Astrocyte (in vitro differentiated cells and primary cell): Measurements from ENCODE around the gene LEMD1. TPM values are rescaled to one million over a fixed set of nuclear protein-coding genes. Genes with fewer than 3 reads are reported as not detected.
A peak's percentile ranks its signal among the peaks of the same experiment; 100 is the strongest.

Experiments
- DNase-seq: peaks from one replicate; pipeline ENCODE4 v3.0.0-alpha.2; 2010; ENCODE audit warnings: low read depth
- FAIRE-seq: peaks from 2 replicates; lab custom pipeline; 2011; peaks lifted over from hg19 to GRCh38; lab: Jason Lieb, UNC
- H2AFZ ChIP-seq: 2 replicates; pipeline ENCODE4 v1.6.0; 2012; ENCODE audit warnings: low read depth, low read length, inconsistent platforms
- H3K27ac ChIP-seq: 2 replicates; pipeline ENCODE4 v1.5.1; 2011; ENCODE audit warnings: low read depth, low read length, inconsistent platforms
- H3K27me3 ChIP-seq: 2 replicates; pipeline ENCODE4 v1.6.0; 2011; ENCODE audit warnings: low read length, inconsistent platforms; ENCODE audit not compliant: insufficient read depth
- H3K36me3 ChIP-seq: 2 replicates; pipeline ENCODE4 v1.5.1; 2011; ENCODE audit warnings: low read length, inconsistent platforms; ENCODE audit not compliant: insufficient read depth
- H3K4me1 ChIP-seq: 2 replicates; pipeline ENCODE4 v1.5.1; 2011; ENCODE audit warnings: low read length, inconsistent platforms; ENCODE audit not compliant: insufficient read depth
- H3K4me2 ChIP-seq: 2 replicates; pipeline ENCODE4 v1.6.0; 2012; ENCODE audit warnings: low read length, inconsistent platforms
- H3K4me3 ChIP-seq: 2 replicates; pipeline ENCODE4 v1.5.1; 2011; ENCODE audit warnings: low read depth, mild to moderate bottlenecking, low read length, inconsistent platforms; ENCODE audit not compliant: insufficient read depth
- H3K79me2 ChIP-seq: 2 replicates; pipeline ENCODE4 v1.6.0; 2012; ENCODE audit warnings: mild to moderate bottlenecking, low read length, inconsistent platforms; ENCODE audit not compliant: insufficient read depth
- H3K9ac ChIP-seq: 2 replicates; pipeline ENCODE4 v1.6.0; 2012; ENCODE audit warnings: mild to moderate bottlenecking, low read length, inconsistent platforms
- H3K9me3 ChIP-seq: 2 replicates; pipeline ENCODE4 v1.5.1; 2012; ENCODE audit warnings: low read depth, mild to moderate bottlenecking, low read length, inconsistent platforms; ENCODE audit not compliant: insufficient read depth
- H4K20me1 ChIP-seq: 2 replicates; pipeline ENCODE4 v1.6.0; 2012; ENCODE audit warnings: low read length, inconsistent platforms; ENCODE audit not compliant: insufficient read depth
- H3K27ac Mint-ChIP-seq: one replicate; pipeline ENCODE4 v1.8.0; 2021; ENCODE audit warnings: mild to moderate bottlenecking, mixed read lengths; ENCODE audit not compliant: unreplicated experiment
- H3K27me3 Mint-ChIP-seq: one replicate; pipeline ENCODE4 v1.8.0; 2021; ENCODE audit warnings: low read depth, mixed read lengths; ENCODE audit not compliant: unreplicated experiment
- H3K36me3 Mint-ChIP-seq: one replicate; pipeline ENCODE4 v1.8.0; 2021; ENCODE audit warnings: low read depth, mixed read lengths; ENCODE audit not compliant: unreplicated experiment
- H3K4me1 Mint-ChIP-seq: one replicate; pipeline ENCODE4 v1.8.0; 2021; ENCODE audit warnings: low read depth, mixed read lengths; ENCODE audit not compliant: unreplicated experiment
- H3K4me3 Mint-ChIP-seq: one replicate; pipeline ENCODE4 v1.8.0; 2021; ENCODE audit warnings: mild to moderate bottlenecking, moderate library complexity, mixed read lengths; ENCODE audit not compliant: unreplicated experiment
- H3K9me3 Mint-ChIP-seq: one replicate; pipeline ENCODE4 v1.8.0; 2021; ENCODE audit warnings: mild to moderate bottlenecking, mixed read lengths; ENCODE audit not compliant: unreplicated experiment
- CTCF ChIP-seq: IDR thresholded peaks from 2 replicates; pipeline ENCODE4 v1.5.1; 2011; ENCODE audit warnings: low read depth, mild to moderate bottlenecking, inconsistent platforms, low read length, moderate library complexity; ENCODE audit not compliant: insufficient read depth
- EZH2 ChIP-seq: IDR thresholded peaks from 2 replicates; pipeline ENCODE4 v1.6.1; 2012; ENCODE audit warnings: mild to moderate bottlenecking, low read length, inconsistent platforms; ENCODE audit not compliant: insufficient read depth
- total RNA-seq: library from RNA; stranded (reverse); gene quantifications from 2 replicates; pipeline ENCODE4 v1.2.1, GENCODE V29; 2021

The LEMD1 gene
- total RNA-seq, 1 donor from 2014 or later, result 3.1 TPM

DNA sequence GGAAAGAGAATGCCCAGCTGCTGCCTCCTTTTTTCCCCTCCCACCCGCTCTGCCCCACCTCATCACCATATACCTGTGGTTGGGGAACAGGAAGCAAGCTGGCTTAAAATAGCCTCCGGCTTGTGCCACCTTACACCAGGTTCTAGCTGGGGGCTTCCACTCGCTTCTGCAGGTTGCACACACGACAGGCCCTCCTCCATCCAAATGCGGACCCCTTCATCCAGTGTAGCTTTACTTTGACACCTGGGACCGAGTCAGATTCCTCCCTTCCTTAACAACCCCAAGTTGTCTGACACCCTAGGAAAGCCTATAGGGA, 19.4 kb upstream of the LEMD1 start:
- Mint-ChIP-seq H3K9me3 (no peaks in the 10 kb centered on the region), H3K27ac (peak overlapping the region; percentile 89), H3K36me3 (no peaks in the 10 kb centered on the region), H3K27me3 (no peaks in the 10 kb centered on the region), H3K4me1 (peaks cover 51% of the 10 kb centered on the region), H3K4me3 (no peak overlapping the region)
- H3K4me2 ChIP-seq, result peak overlapping the region; percentile 13
- H3K4me3 ChIP-seq, result no peak overlapping the region
- peaks cover 20% of the 10 kb centered on the region for H3K4me1 ChIP-seq
- DNase-seq (no peak), FAIRE-seq (no peak)
- no peaks in the 10 kb centered on the region for H3K9me3 ChIP-seq
- no peaks in the 10 kb centered on the region for H3K36me3 ChIP-seq
- H3K79me2 ChIP-seq, result no peaks in the 10 kb centered on the region
- H3K27me3 ChIP-seq, result peaks cover 6% of the 10 kb centered on the region
- H3K27ac ChIP-seq, result no peak overlapping the region
- no peak overlapping the region for H2AFZ ChIP-seq
- no peak overlapping the region for H3K9ac ChIP-seq
- no peak for TF ChIP-seq EZH2
- no peak for TF ChIP-seq CTCF
- H4K20me1 ChIP-seq, result peaks cover 10% of the 10 kb centered on the region

DNA sequence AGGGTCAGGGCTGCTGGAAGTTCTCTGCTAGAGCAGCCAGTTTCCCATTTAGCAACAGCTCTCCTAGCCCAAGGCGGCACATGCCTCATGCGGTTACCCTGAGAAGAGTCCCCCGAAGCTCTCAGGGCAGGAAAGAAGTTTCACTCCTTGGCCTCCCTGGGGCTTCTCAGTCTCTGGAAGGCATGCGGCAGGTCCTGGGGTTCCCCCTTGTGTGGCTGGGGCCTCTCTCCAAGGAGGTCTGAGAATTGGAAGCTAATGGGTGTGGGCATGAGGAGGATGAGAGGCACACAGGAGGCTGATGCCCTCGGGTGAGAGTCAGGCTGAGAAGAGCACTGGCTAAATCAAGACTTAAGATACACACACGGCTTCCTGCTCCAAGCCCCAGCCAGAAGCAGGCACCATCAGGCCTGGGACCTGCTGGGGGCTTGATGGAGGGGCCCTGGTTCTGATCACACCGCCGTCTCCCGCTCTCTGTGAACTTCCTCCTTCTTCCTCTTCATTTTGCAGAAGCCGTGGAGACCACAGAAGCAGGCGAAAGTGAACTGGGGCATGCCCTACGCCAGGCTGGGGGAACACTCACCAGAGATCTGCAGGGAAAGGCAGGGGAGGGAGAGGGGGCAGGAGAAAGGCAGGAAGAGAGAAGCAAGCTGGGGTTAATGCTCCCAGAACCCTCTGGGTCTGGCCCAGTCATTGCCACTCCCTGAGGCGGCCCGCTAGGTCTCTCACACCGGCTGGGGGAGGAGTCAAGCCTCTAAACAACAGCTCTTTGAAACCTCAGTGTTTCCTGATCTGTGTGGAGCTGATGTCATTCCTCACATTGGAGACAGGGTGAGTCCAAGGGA, 18.8 kb upstream of the LEMD1 start:
- peak overlapping the region; percentile 89 for H3K27ac Mint-ChIP-seq
- Histone ChIP-seq H3K9ac (no peak overlapping the region), H2AFZ (peak overlapping the region; percentile 62), H3K4me3 (no peak overlapping the region), H3K27me3 (peaks cover 11% of the 10 kb centered on the region), H3K4me2 (peak overlapping the region; percentile 13), H3K4me1 (peaks cover 20% of the 10 kb centered on the region), H3K36me3 (no peaks in the 10 kb centered on the region), H3K27ac (peak overlapping the region; percentile 4), H3K79me2 (no peaks in the 10 kb centered on the region), H4K20me1 (peaks cover 10% of the 10 kb centered on the region), H3K9me3 (no peaks in the 10 kb centered on the region)
- peaks cover 1% of the 10 kb centered on the region for H3K27me3 Mint-ChIP-seq
- TF ChIP-seq CTCF (no peak), EZH2 (no peak)
- no peak for FAIRE-seq
- H3K4me1 Mint-ChIP-seq, result peaks cover 46% of the 10 kb centered on the region
- H3K4me3 Mint-ChIP-seq, result peak overlapping the region; percentile 35
- H3K36me3 Mint-ChIP-seq, result no peaks in the 10 kb centered on the region
- H3K9me3 Mint-ChIP-seq, result no peaks in the 10 kb centered on the region
- peak; percentile 58 for DNase-seq

DNA sequence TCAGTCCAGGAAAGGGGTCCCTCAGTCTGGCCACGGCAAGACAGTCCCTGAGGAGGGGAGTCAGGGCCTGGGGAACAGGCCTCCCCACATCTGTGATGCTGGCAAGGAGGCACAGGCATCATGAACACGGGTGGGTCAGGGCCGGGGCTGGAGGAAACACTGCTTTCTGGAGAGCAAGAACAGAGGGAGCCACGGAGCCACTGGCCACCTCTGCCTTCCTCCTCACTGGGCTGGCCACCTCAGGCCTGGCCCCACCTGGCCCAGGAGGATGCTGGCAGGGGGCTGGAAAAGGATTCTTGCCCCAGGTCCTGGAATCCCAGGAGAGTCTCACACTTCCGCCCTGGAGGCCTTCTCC, 18.2 kb upstream of the LEMD1 start:
- DNase-seq (no peak), FAIRE-seq (no peak)
- Histone ChIP-seq H3K27me3 (peaks cover 17% of the 10 kb centered on the region), H3K36me3 (no peaks in the 10 kb centered on the region), H3K4me3 (no peak overlapping the region), H3K9ac (no peak overlapping the region), H3K4me1 (peaks cover 15% of the 10 kb centered on the region), H4K20me1 (peaks cover 10% of the 10 kb centered on the region), H3K27ac (no peak overlapping the region), H2AFZ (no peak overlapping the region), H3K4me2 (no peak overlapping the region), H3K79me2 (no peaks in the 10 kb centered on the region), H3K9me3 (no peaks in the 10 kb centered on the region)
- Mint-ChIP-seq H3K4me3 (no peak overlapping the region), H3K27me3 (peaks cover 6% of the 10 kb centered on the region), H3K9me3 (no peaks in the 10 kb centered on the region), H3K36me3 (no peaks in the 10 kb centered on the region), H3K27ac (no peak overlapping the region), H3K4me1 (peaks cover 40% of the 10 kb centered on the region)
- TF ChIP-seq EZH2, result no peak
- TF ChIP-seq CTCF, result no peak
